GM19372 (cell line): ENCODE data around the gene MYOZ2.
"Not testable (repeated sequence)": the region's sequence is repeated elsewhere in the genome, so short reads cannot be mapped to it uniquely, and the experiment has no call there.

Experiments
- ATAC-seq: cut with Tn5 transposase; IDR thresholded peaks from one replicate; pipeline ENCODE4 v1.9.1; 2021; ENCODE audit warnings: mild to moderate bottlenecking, low read depth, moderate library complexity; ENCODE audit not compliant: unreplicated experiment

Gene MYOZ2

GRCh38 chr4:119125931-119126330, 9.7 kb upstream of the MYOZ2 start:
- ATAC-seq, result no peak

- no peak for ATAC-seq
Measured at GRCh38 chr4:119128148-119128547, 7.5 kb upstream of the MYOZ2 start.

GRCh38 chr4:119130365-119131065, 5.1 kb upstream of the MYOZ2 start:
- ATAC-seq, result no peak

- ATAC-seq, result no peak
Measured at GRCh38 chr4:119131164-119131563, 4.5 kb upstream of the MYOZ2 start.

GRCh38 chr4:119132306-119132705, 3.3 kb upstream of the MYOZ2 start:
- no peak for ATAC-seq

- no peak for ATAC-seq
Measured at GRCh38 chr4:119136546-119136945, 914 bp downstream of the MYOZ2 start.

- no peak for ATAC-seq
Measured at GRCh38 chr4:119138046-119138445, 2.4 kb downstream of the MYOZ2 start.

- ATAC-seq, result no peak
Measured at GRCh38 chr4:119139311-119139710, 3.7 kb downstream of the MYOZ2 start.

GRCh38 chr4:119139822-119140252, 4.2 kb downstream of the MYOZ2 start:
- no peak for ATAC-seq

- ATAC-seq, result not testable (repeated sequence)
Measured at GRCh38 chr4:119141283-119141682, 5.7 kb downstream of the MYOZ2 start.

GRCh38 chr4:119142833-119143232, 7.2 kb downstream of the MYOZ2 start:
- ATAC-seq, result no peak

GRCh38 chr4:119143341-119143740, 7.7 kb downstream of the MYOZ2 start:
- ATAC-seq, result not testable (repeated sequence)

- no peak for ATAC-seq
Measured at GRCh38 chr4:119149110-119149509, 13.5 kb downstream of the MYOZ2 start.

GRCh38 chr4:119151161-119151560, 15.5 kb downstream of the MYOZ2 start:
- ATAC-seq, result no peak

GRCh38 chr4:119152741-119153140, 17.1 kb downstream of the MYOZ2 start:
- no peak for ATAC-seq

GRCh38 chr4:119162174-119162573, 26.5 kb downstream of the MYOZ2 start:
- ATAC-seq, result no peak

GRCh38 chr4:119165767-119166166, 30.1 kb downstream of the MYOZ2 start:
- no peak for ATAC-seq

- ATAC-seq, result no peak
Measured at GRCh38 chr4:119170195-119170594, 34.6 kb downstream of the MYOZ2 start.

GRCh38 chr4:119172223-119172622, 36.6 kb downstream of the MYOZ2 start:
- no peak for ATAC-seq

- not testable (repeated sequence) for ATAC-seq
Measured at GRCh38 chr4:119173729-119174361, 38.2 kb downstream of the MYOZ2 start.

- no peak for ATAC-seq
Measured at GRCh38 chr4:119179011-119179410, 43.4 kb downstream of the MYOZ2 start.

GRCh38 chr4:119184128-119184527, 48.5 kb downstream of the MYOZ2 start:
- no peak for ATAC-seq
